Transverse colon (tissue), 4 donors: ENCODE results near the gene CNTN5. TPM values are rescaled to one million over a fixed set of nuclear protein-coding genes. Genes with fewer than 3 reads are reported as not detected.

Experiments used
- DNase-seq: peaks from one replicate; pipeline ENCODE4 v3.0.0-alpha.2; 2019
- H3K27ac ChIP-seq, 4 donors: fragments of 200-600 bp; sonication (generic); 2 replicates each; pipeline ENCODE4 v1.5.1; 2016 to 2018; ENCODE audit warnings: inconsistent platforms in 4 of 4
- H3K27me3 ChIP-seq: fragments of 200-600 bp; sonication (generic); 2 replicates; pipeline ENCODE4 v1.5.1; 2017; ENCODE audit warnings: inconsistent platforms
- H3K36me3 ChIP-seq, 4 donors: fragments of 200-600 bp; sonication (generic); 2 replicates each; pipeline ENCODE4 v1.5.1; 2017 to 2019; ENCODE audit warnings: inconsistent platforms in 4 of 4
- H3K4me1 ChIP-seq, 4 donors: fragments of 200-600 bp; sonication (generic); 2 replicates each; pipeline ENCODE4 v1.5.1; 2017 to 2020; ENCODE audit warnings: inconsistent platforms in 4 of 4
- H3K4me3 ChIP-seq, 4 donors: fragments of 200-600 bp; sonication (generic); 1 replicate in 1 of 4; 2 replicates in 3 of 4; pipeline versions ENCODE4 v1.5.1 to v1.6.1; 2017 to 2019; ENCODE audit warnings: inconsistent platforms in 4 of 4
- H3K9me3 ChIP-seq, 2 donors: fragments of 200-600 bp; sonication (generic); 2 replicates each; pipeline ENCODE4 v1.5.1; 2017 to 2019; ENCODE audit warnings: inconsistent platforms in 2 of 2
- EP300 ChIP-seq: sonication (generic); formaldehyde crosslinking; IDR thresholded peaks from one replicate; pipeline ENCODE4 v1.6.1; 2017; ENCODE audit warnings: antibody characterized with exemption, low read depth
- POLR2A ChIP-seq: fragments of 450-650 bp; IDR thresholded peaks from one replicate; pipeline ENCODE4 v1.6.1; 2016; ENCODE audit warnings: antibody characterized with exemption, mild to moderate bottlenecking, moderate library complexity
- POLR2AphosphoS5 ChIP-seq, 3 donors: sonication (generic); formaldehyde crosslinking; IDR thresholded peaks; one replicate each; pipeline ENCODE4 v1.6.1; 2016; ENCODE audit warnings: antibody characterized with exemption in 3 of 3
- WGBS, 2 donors: methylation state at CpG; one replicate each; pipeline ENCODE4 v1.1.5; 2018; ENCODE audit warnings: low coverage in 1 of 2; 5-methylcytosine and 5-hydroxymethylcytosine counted together
- in situ Hi-C, 4 donors: fragments of 200-750 bp; cut with MboI; loops; one replicate each; pipeline versions ENCODE4 v1.15.0 to v1.15.1; 2017; ENCODE audit warnings: low sequenced_read_pairs in 3 of 4, low pct_ligation_motif_present in 1 of 4, low pct_unique_long_range_greater_than_20kb in 1 of 4
- intact Hi-C: fragments of 100-400 bp; cut with DNase I; formaldehyde crosslinking; loops from one replicate; pipeline ENCODE4 v1.15.1; 2023; ENCODE audit warnings: low total_unique reads
- total RNA-seq, 4 donors: library from RNA; depleted of rRNA; stranded (reverse); fragments of >200 nt; gene quantifications; one replicate each; pipeline ENCODE4 v1.1.0, GENCODE V29; 2016
- TF ChIP-seq, protein P1 (sequence below), 5 experiments: fragments of 200-600 bp in 3 of 5; fragments of 450-650 bp in 2 of 5; sonication (generic) in 3 of 5; IDR thresholded peaks; 1 replicate in 2 of 5; 2 replicates in 3 of 5; pipeline ENCODE4 v1.5.1; 2016 to 2017; ENCODE audit warnings: antibody characterized with exemption in 5 of 5, inconsistent platforms in 3 of 5, mild to moderate bottlenecking in 2 of 5, moderate library complexity in 1 of 5

CNTN5 gene
- total RNA-seq, 4 donors from 2014 or later = 0.14 TPM; not detected in 3

DNA sequence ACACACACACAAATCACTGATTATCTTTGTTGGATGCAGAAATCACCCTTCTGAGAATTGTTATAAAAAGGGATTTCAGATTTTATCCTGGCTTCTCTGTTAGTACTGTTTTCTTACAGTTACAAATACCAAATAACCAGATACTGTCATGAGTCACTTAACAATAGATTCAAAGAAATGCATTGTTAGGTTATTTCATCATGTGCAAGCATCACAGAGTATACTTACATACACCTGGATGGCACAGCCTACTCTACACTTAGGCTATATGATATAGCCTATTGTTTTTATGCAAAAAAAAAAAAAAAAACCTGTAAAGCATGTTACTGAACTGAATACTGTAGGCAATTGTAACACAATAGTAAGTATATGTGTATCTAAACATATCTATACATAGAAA is 1347.1 kb downstream of the CNTN5 start:
- Histone ChIP-seq H3K36me3 (no peaks in the 10 kb centered on the region), H3K27ac (no peak overlapping the region), H3K4me3 (no peak overlapping the region), H3K27me3 (no peaks in the 10 kb centered on the region), H3K9me3 (peaks cover 3% of the 10 kb centered on the region in 2 donors), H3K4me1 (no peaks in the 10 kb centered on the region)
- in situ Hi-C loops = no loop called here
- no peak for DNase-seq
- intact Hi-C loops = no loop called here
- no peak for TF ChIP-seq POLR2AphosphoS5 (IDR thresholded peaks at IDR 0.05)
- TF ChIP-seq POLR2A = no peak
- no peak for TF ChIP-seq EP300
- TF ChIP-seq, protein P1, sequence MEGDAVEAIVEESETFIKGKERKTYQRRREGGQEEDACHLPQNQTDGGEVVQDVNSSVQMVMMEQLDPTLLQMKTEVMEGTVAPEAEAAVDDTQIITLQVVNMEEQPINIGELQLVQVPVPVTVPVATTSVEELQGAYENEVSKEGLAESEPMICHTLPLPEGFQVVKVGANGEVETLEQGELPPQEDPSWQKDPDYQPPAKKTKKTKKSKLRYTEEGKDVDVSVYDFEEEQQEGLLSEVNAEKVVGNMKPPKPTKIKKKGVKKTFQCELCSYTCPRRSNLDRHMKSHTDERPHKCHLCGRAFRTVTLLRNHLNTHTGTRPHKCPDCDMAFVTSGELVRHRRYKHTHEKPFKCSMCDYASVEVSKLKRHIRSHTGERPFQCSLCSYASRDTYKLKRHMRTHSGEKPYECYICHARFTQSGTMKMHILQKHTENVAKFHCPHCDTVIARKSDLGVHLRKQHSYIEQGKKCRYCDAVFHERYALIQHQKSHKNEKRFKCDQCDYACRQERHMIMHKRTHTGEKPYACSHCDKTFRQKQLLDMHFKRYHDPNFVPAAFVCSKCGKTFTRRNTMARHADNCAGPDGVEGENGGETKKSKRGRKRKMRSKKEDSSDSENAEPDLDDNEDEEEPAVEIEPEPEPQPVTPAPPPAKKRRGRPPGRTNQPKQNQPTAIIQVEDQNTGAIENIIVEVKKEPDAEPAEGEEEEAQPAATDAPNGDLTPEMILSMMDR (IDR thresholded peaks at IDR 0.05) = no peak

DNA sequence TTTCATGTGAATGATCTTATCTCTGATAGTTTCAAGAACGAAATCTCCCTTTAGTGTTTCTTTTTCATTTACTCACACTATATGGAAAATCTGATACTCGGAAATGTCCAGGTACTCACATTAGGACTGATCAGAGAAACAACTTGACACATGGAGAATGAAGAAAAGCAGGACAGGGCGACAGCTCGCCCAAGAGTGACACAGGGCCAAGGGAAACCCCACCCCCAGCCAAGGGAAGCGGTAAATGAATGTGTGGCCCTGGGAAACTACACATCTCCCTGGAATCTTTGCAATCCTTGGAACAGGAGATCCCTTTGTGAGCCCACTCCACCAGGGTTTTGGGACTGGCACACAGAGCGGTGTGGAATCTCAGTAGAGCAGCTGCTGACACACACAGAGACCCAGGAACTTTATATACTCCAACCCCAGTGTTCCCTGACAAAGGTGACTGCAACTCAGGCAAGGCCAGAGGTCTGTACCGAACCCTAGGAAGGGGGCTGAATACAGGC is 1362.7 kb downstream of the CNTN5 start:
- Histone ChIP-seq H3K4me1 (no peaks in the 10 kb centered on the region), H3K9me3 (no peaks in the 10 kb centered on the region), H3K27ac (no peak overlapping the region), H3K4me3 (no peak overlapping the region), H3K27me3 (no peaks in the 10 kb centered on the region), H3K36me3 (no peaks in the 10 kb centered on the region)
- TF ChIP-seq POLR2AphosphoS5 (IDR thresholded peaks at IDR 0.05) = no peak
- TF ChIP-seq POLR2A = no peak
- no peak for TF ChIP-seq EP300
- TF ChIP-seq, protein P1 (IDR thresholded peaks at IDR 0.05) = no peak
- DNase-seq = no peak
- WGBS, 2 donors = 78 to 80% methylated on average over 1 to 7 of the region's 7 CpGs
- in situ Hi-C loops (no loop called here), intact Hi-C loops (no loop called here)

DNA sequence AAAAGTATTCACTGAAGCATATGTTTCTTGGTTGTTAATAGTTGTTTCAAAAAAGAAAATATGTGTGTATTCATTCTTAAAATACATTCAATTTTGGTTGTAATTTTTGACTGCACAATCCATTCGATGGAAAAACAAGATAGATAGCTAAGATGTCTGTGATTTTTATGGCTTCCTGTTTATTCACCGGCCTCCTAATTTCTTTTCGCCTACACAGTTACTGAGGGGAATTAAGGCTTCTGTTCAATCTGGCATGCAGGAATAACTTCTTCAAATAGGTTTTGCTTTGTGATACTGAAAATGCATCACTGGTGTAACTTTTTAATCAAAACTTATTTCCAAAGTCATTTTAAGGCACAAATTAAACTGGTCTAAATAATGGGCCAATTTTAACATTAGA is 1375.5 kb downstream of the CNTN5 start:
- Histone ChIP-seq H3K4me1 (no peaks in the 10 kb centered on the region), H3K4me3 (no peak overlapping the region), H3K36me3 (no peaks in the 10 kb centered on the region), H3K27ac (no peak overlapping the region), H3K27me3 (no peaks in the 10 kb centered on the region), H3K9me3 (peaks cover 0 to 4% of the 10 kb centered on the region in 2 donors)
- TF ChIP-seq, protein P1 (IDR thresholded peaks at IDR 0.05) = no peak
- no peak for TF ChIP-seq EP300
- TF ChIP-seq POLR2A = no peak
- no peak for TF ChIP-seq POLR2AphosphoS5 (IDR thresholded peaks at IDR 0.05)
- in situ Hi-C loops = no loop called here
- 48 to 55% methylated on average over 3 of the region's 3 CpGs for WGBS, 2 donors
- DNase-seq = no peak
- intact Hi-C loops = no loop called here

DNA sequence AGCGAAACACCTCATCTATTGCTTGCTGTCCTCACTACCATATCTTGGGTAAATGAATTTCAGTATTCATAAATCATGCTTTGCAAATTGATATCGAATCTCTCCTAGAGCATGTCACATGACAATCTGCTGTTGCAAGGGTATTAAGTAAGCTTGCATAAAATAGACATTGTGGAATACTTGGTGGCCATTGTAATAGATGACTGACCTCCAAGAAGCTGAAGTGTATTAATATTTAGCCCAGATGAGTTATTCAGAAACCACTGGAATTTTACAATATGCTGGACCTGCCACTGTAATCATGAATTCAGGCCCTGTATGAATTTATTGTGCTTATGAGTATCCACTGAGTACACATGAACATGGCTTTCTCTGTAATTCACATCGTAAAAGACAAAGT is 1376.7 kb downstream of the CNTN5 start:
- WGBS, 2 donors = 73 to 82% methylated on average over 3 of the region's 3 CpGs
- intact Hi-C loops = no loop called here
- no peaks in the 10 kb centered on the region for H3K27me3 ChIP-seq
- no peak overlapping the region for H3K4me3 ChIP-seq
- no peak for DNase-seq
- no peaks in the 10 kb centered on the region for H3K4me1 ChIP-seq
- no peaks in the 10 kb centered on the region for H3K36me3 ChIP-seq
- peaks cover 0 to 5% of the 10 kb centered on the region in 2 donors for H3K9me3 ChIP-seq
- no peak overlapping the region for H3K27ac ChIP-seq
- in situ Hi-C loops = no loop called here
- TF ChIP-seq EP300 (no peak), POLR2A (no peak)

DNA sequence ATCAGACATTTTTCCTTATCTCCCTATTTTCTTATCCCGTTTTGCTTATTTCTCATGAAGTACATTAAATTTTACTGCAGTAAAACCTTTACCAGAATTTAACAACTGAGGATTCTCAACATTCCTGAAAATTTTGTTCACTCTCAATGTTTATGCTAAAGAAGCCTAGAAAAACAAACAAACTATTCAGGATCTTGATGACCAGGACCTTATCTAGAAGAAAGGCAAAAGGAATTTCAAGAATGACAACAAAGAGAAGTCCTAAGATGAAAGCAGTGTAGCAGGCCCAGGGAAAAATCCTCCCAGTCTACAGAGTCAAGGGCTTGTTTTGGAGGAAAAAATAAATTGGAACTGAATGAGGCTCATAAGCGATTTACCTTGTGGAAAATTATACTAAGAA is 1383.1 kb downstream of the CNTN5 start:
- H3K27ac ChIP-seq = no peak overlapping the region
- intact Hi-C loops = no loop called here
- H3K36me3 ChIP-seq = no peaks in the 10 kb centered on the region
- TF ChIP-seq POLR2AphosphoS5 (IDR thresholded peaks at IDR 0.05) (no peak), POLR2A (no peak), EP300 (no peak)
- TF ChIP-seq, protein P1 (IDR thresholded peaks at IDR 0.05) = no peak
- H3K9me3 ChIP-seq = peaks cover 0 to 5% of the 10 kb centered on the region in 2 donors
- H3K4me3 ChIP-seq = no peak overlapping the region
- DNase-seq = no peak
- H3K4me1 ChIP-seq = no peaks in the 10 kb centered on the region
- in situ Hi-C loops = no loop called here
- H3K27me3 ChIP-seq = no peaks in the 10 kb centered on the region
- WGBS, 2 donors = 21 to 22% methylated on average over 2 of the region's 2 CpGs
